Measurements from ENCODE around the gene BTBD9. TPM values are rescaled to one million over a fixed set of nuclear protein-coding genes. Genes with fewer than 3 reads are reported as not detected.
"Not testable (repeated sequence)": the region's sequence is repeated elsewhere in the genome, so short reads cannot be mapped to it uniquely, and the experiment has no call there.

The BTBD9 gene
- total RNA-seq, 1 donor from 2014 or later = 18.1 TPM

GRCh38 chr6:38387461-38387860 is 252.3 kb downstream of the BTBD9 start:
- intact Hi-C loops (cut with micrococcal nuclease) = no loop called here
- ATAC-seq = no peak
- no peak for DNase-seq

GRCh38 chr6:38378801-38379200 is 260.9 kb downstream of the BTBD9 start:
- intact Hi-C loops (cut with micrococcal nuclease) = no loop called here
- ATAC-seq = no peak
- no peak for DNase-seq

GRCh38 chr6:38375937-38376336 is 263.8 kb downstream of the BTBD9 start:
- intact Hi-C loops (cut with micrococcal nuclease) = no loop called here
- DNase-seq (no peak), ATAC-seq (no peak)

GRCh38 chr6:38375341-38375740 is 264.4 kb downstream of the BTBD9 start:
- intact Hi-C loops (cut with micrococcal nuclease) = no loop called here
- DNase-seq (no peak), ATAC-seq (no peak)

- ATAC-seq (no peak), DNase-seq (no peak)
- intact Hi-C loops (cut with micrococcal nuclease) = no loop called here
These were observed 267.8 kb downstream of the BTBD9 start for GRCh38 chr6:38371881-38372280.

GRCh38 chr6:38370653-38371601 is 268.8 kb downstream of the BTBD9 start:
- peak; percentile 26 for DNase-seq
- intact Hi-C loops (cut with micrococcal nuclease) = no loop called here
- peak; percentile 75 for ATAC-seq

GRCh38 chr6:38367231-38367630 is 272.5 kb downstream of the BTBD9 start:
- DNase-seq (no peak), ATAC-seq (no peak)
- intact Hi-C loops (cut with micrococcal nuclease) = no loop called here

GRCh38 chr6:38366234-38366633 is 273.5 kb downstream of the BTBD9 start:
- intact Hi-C loops (cut with micrococcal nuclease) = no loop called here
- ATAC-seq = no peak
- no peak for DNase-seq

- no peak for ATAC-seq
- intact Hi-C loops (cut with micrococcal nuclease) = no loop called here
- no peak for DNase-seq
These were observed 275.0 kb downstream of the BTBD9 start for GRCh38 chr6:38364775-38365174.

- ATAC-seq = peak; percentile 51
- no peak for DNase-seq
- intact Hi-C loops (cut with micrococcal nuclease) = no loop called here
These were observed 275.6 kb downstream of the BTBD9 start for GRCh38 chr6:38364127-38364526.

GRCh38 chr6:38355519-38355918 is 284.2 kb downstream of the BTBD9 start:
- ATAC-seq = no peak
- intact Hi-C loops (cut with micrococcal nuclease) = no loop called here
- no peak for DNase-seq

- no peak for DNase-seq
- intact Hi-C loops (cut with micrococcal nuclease) = no loop called here
- ATAC-seq = no peak
These were observed 284.8 kb downstream of the BTBD9 start for GRCh38 chr6:38354905-38355304.

GRCh38 chr6:38354037-38354381 is 285.7 kb downstream of the BTBD9 start:
- intact Hi-C loops (cut with micrococcal nuclease) = no loop called here
- no peak for ATAC-seq
- DNase-seq = no peak

- intact Hi-C loops (cut with micrococcal nuclease) = no loop called here
- no peak for ATAC-seq
- no peak for DNase-seq
These were observed 286.3 kb downstream of the BTBD9 start for GRCh38 chr6:38353310-38354036.

GRCh38 chr6:38352636-38353035 is 287.1 kb downstream of the BTBD9 start:
- intact Hi-C loops (cut with micrococcal nuclease) = no loop called here
- DNase-seq = no peak
- no peak for ATAC-seq

- ATAC-seq = peak; percentile 34
- intact Hi-C loops (cut with micrococcal nuclease) = no loop called here
- no peak for DNase-seq
These were observed 288.8 kb downstream of the BTBD9 start for GRCh38 chr6:38350942-38351341.

GRCh38 chr6:38350220-38350619 is 289.5 kb downstream of the BTBD9 start:
- intact Hi-C loops (cut with micrococcal nuclease) = no loop called here
- no peak for ATAC-seq
- DNase-seq = no peak

GRCh38 chr6:38349795-38350194 is 289.9 kb downstream of the BTBD9 start:
- ATAC-seq (peak; percentile 43), DNase-seq (no peak)
- intact Hi-C loops (cut with micrococcal nuclease) = no loop called here

- intact Hi-C loops (cut with micrococcal nuclease) = no loop called here
- no peak for DNase-seq
- ATAC-seq = no peak
These were observed 290.5 kb downstream of the BTBD9 start for GRCh38 chr6:38349221-38349620.

- intact Hi-C loops (cut with micrococcal nuclease) = no loop called here
- ATAC-seq = no peak
These were observed 291.4 kb downstream of the BTBD9 start for GRCh38 chr6:38348371-38348770.

GRCh38 chr6:38347829-38348228 is 291.9 kb downstream of the BTBD9 start:
- DNase-seq; intact Hi-C loops (cut with micrococcal nuclease); ATAC-seq: not testable (repeated sequence)

More at GRCh38 chr6:38348371-38348770, 291.4 kb downstream of the BTBD9 start:
- DNase-seq = no peak
